D721Med (cell line): ENCODE data around the gene TRIP10.
"Not testable (repeated sequence)": the region's sequence is repeated elsewhere in the genome, so short reads cannot be mapped to it uniquely, and the experiment has no call there.

Source experiments
- DNase-seq: peaks from one replicate; pipeline ENCODE4 v3.0.0; 2011; ENCODE audit warnings: low spot score; ENCODE audit not compliant: insufficient read length
- FAIRE-seq: peaks from 2 replicates; lab custom pipeline; 2011; peaks lifted over from hg19 to GRCh38; lab: Jason Lieb, UNC
- CTCF ChIP-seq: IDR thresholded peaks from 2 replicates; pipeline ENCODE4 v1.5.1; 2012; ENCODE audit warnings: mild to moderate bottlenecking, control low read depth; ENCODE audit not compliant: insufficient read depth; ENCODE audit errors: missing control alignments

The TRIP10 gene

GRCh38 chr19:6743714-6744380 lies 4.4 kb downstream of the TRIP10 start:
- FAIRE-seq (no peak), DNase-seq (no peak)
- TF ChIP-seq CTCF = no peak

- no peak for TF ChIP-seq CTCF
- FAIRE-seq = no peak
- DNase-seq = no peak
Measured at GRCh38 chr19:6744381-6745301, 5.2 kb downstream of the TRIP10 start.

GRCh38 chr19:6745965-6746364 lies 6.5 kb downstream of the TRIP10 start:
- no peak for FAIRE-seq
- TF ChIP-seq CTCF = no peak
- DNase-seq = no peak

GRCh38 chr19:6748543-6748942 lies 9.1 kb downstream of the TRIP10 start:
- not testable (repeated sequence) for FAIRE-seq, DNase-seq

- FAIRE-seq (no peak), DNase-seq (no peak)
- no peak for TF ChIP-seq CTCF
Measured at GRCh38 chr19:6750062-6750461, 10.6 kb downstream of the TRIP10 start.

- no peak for DNase-seq
- FAIRE-seq = no peak
- TF ChIP-seq CTCF = no peak
Measured at GRCh38 chr19:6751189-6751588, 11.7 kb downstream of the TRIP10 start.

- no peak for TF ChIP-seq CTCF
- DNase-seq = no peak
- FAIRE-seq = no peak
Measured at GRCh38 chr19:6752256-6753177, 13.0 kb downstream of the TRIP10 start.
